GM12872 (cell line): ENCODE results near the gene KCNE2.
"Not testable (repeated sequence)": the region's sequence is repeated elsewhere in the genome, so short reads cannot be mapped to it uniquely, and the experiment has no call there.

Experiments
- CTCF ChIP-seq: IDR thresholded peaks from 3 replicates; pipeline ENCODE4 v1.5.1; 2011; ENCODE audit warnings: low read depth, mild to moderate bottlenecking, low read length, moderate library complexity; ENCODE audit not compliant: insufficient read depth

The KCNE2 gene

GRCh38 chr21:34374940-34375618 lies 11.3 kb downstream of the KCNE2 start, which contains the start of gene SMIM11:
TSS of gene SMIM11 (plus strand) at chr21:34375507. CDS start at chr21:34379505, 3,998 bp downstream.
- TF ChIP-seq CTCF: not testable (repeated sequence)
